HCT116 (cell line): ENCODE data around the gene OMP.

Experiments
- ATF3 ChIP-seq: IDR thresholded peaks from 2 replicates; pipeline ENCODE4 v1.6.1; 2012
- CTCF ChIP-seq, 3 experiments: fragments of 200-600 bp in 1 of 3; sonication (generic) in 1 of 3; IDR thresholded peaks in 2 of 3; conservative IDR thresholded peaks in 1 of 3; 2 replicates each; pipeline ENCODE4 v1.5.1; 2012 to 2017; ENCODE audit warnings: low read depth in 2 of 3, low read length in 2 of 3, antibody characterized with exemption in 1 of 3, borderline replicate concordance in 1 of 3, control low read depth in 1 of 3, mild to moderate bottlenecking in 1 of 3, mixed read lengths in 1 of 3, mixed run types in 1 of 3, moderate library complexity in 1 of 3; ENCODE audit not compliant: insufficient read depth in 1 of 3
- EGR1 ChIP-seq: IDR thresholded peaks from 2 replicates; pipeline ENCODE4 v1.6.1; 2012; ENCODE audit warnings: low read depth
- EZH2phosphoT487 ChIP-seq: fragments of 200-600 bp; IDR thresholded peaks from 2 replicates; pipeline ENCODE4 v1.6.1; 2018; ENCODE audit warnings: antibody characterized with exemption, borderline replicate concordance
- JUND ChIP-seq: IDR thresholded peaks from 2 replicates; pipeline ENCODE4 v1.6.1; 2012
- POLR2A ChIP-seq: IDR thresholded peaks from 2 replicates; pipeline ENCODE4 v1.7.0; 2011; ENCODE audit warnings: borderline replicate concordance; ENCODE audit not compliant: insufficient read depth, insufficient read length; ENCODE audit errors: extremely low read depth
- POLR2AphosphoS5 ChIP-seq: IDR thresholded peaks from 2 replicates; pipeline ENCODE4 v1.6.1; 2011; ENCODE audit warnings: mild to moderate bottlenecking, low read depth, low read length, moderate library complexity
- YY1 ChIP-seq: IDR thresholded peaks from 2 replicates; pipeline ENCODE4 v1.6.1; 2011; ENCODE audit warnings: low read length, low read depth, moderate library complexity, mild to moderate bottlenecking; ENCODE audit not compliant: insufficient replicate concordance; ENCODE audit errors: extremely low read depth
- ZFX ChIP-seq: fragments of 450-650 bp; IDR thresholded peaks from 2 replicates; pipeline ENCODE4 v1.6.1; 2017

- TF ChIP-seq CTCF (IDR thresholded peaks at IDR 0.05 in 2 of 3, conservative IDR thresholded peaks at IDR 0.05 in 1 of 3; ENCODE audit: borderline replicate concordance in 1 of 3, insufficient read depth in 1 of 3, low read depth in 2 of 3, low read length in 2 of 3) (no peak), ZFX (no peak), EGR1 (no peak), JUND (no peak), YY1 (no peak), EZH2phosphoT487 (no peak), POLR2A (no peak), POLR2AphosphoS5 (no peak), ATF3 (no peak)
Observed at GRCh38 chr11:77108436-77108835, 5.8 kb downstream of the OMP start.
